H9 (cell line): ENCODE results near the gene PRR3. TPM values are rescaled to one million over a fixed set of nuclear protein-coding genes. Genes with fewer than 3 reads are reported as not detected.

ENCODE experiments used
- DNase-seq: peaks from one replicate; pipeline ENCODE4 v3.0.0-alpha.2; 2017
- H2AFZ ChIP-seq: one replicate; pipeline ENCODE4 v1.6.1; 2013; ENCODE audit warnings: mild to moderate bottlenecking, low read length, control low read depth, moderate library complexity
- H2AK5ac ChIP-seq: 2 replicates; pipeline ENCODE4 v1.6.1; 2013; ENCODE audit warnings: low read length, control low read depth, mixed read lengths; ENCODE audit not compliant: insufficient read length
- H2BK120ac ChIP-seq: one replicate; pipeline ENCODE4 v1.6.1; 2013; ENCODE audit warnings: low read depth, mild to moderate bottlenecking, low read length, control low read depth, inconsistent platforms; ENCODE audit not compliant: poor library complexity, severe bottlenecking
- H2BK12ac ChIP-seq: 2 replicates; pipeline ENCODE4 v1.6.1; 2013; ENCODE audit warnings: low read length, control low read depth, mixed read lengths, low read depth; ENCODE audit not compliant: insufficient read length
- H2BK15ac ChIP-seq: 2 replicates; pipeline ENCODE4 v1.6.1; 2013; ENCODE audit warnings: low read depth, low read length, control low read depth
- H2BK20ac ChIP-seq: one replicate; pipeline ENCODE4 v1.6.1; 2013; ENCODE audit warnings: low read depth, mild to moderate bottlenecking, low read length, control low read depth, inconsistent platforms; ENCODE audit not compliant: poor library complexity, severe bottlenecking
- H2BK5ac ChIP-seq: 2 replicates; pipeline ENCODE4 v1.6.1; 2013; ENCODE audit warnings: low read length, control low read depth, mixed read lengths; ENCODE audit not compliant: insufficient read length
- H3K14ac ChIP-seq: 2 replicates; pipeline ENCODE4 v1.6.1; 2013; ENCODE audit warnings: low read length, control low read depth; ENCODE audit not compliant: insufficient read depth
- H3K18ac ChIP-seq: 2 replicates; pipeline ENCODE4 v1.6.1; 2013; ENCODE audit warnings: low read depth, mild to moderate bottlenecking, mixed read lengths, low read length, control low read depth; ENCODE audit not compliant: insufficient read length
- H3K23ac ChIP-seq: 2 replicates; pipeline ENCODE4 v1.6.1; 2013; ENCODE audit warnings: low read length, control low read depth, mixed read lengths, low read depth; ENCODE audit not compliant: insufficient read length
- H3K23me2 ChIP-seq: 2 replicates; pipeline ENCODE4 v1.6.1; 2013; ENCODE audit warnings: low read depth, mild to moderate bottlenecking, mixed read lengths, low read length, control low read depth; ENCODE audit not compliant: insufficient read length, poor library complexity, severe bottlenecking
- H3K27ac ChIP-seq: 2 replicates; pipeline ENCODE4 v1.5.1; 2013; ENCODE audit warnings: low read length, control low read depth, mixed read lengths, low read depth; ENCODE audit not compliant: insufficient read length
- H3K27me3 ChIP-seq: 2 replicates; pipeline ENCODE4 v1.6.1; 2013; ENCODE audit warnings: low read length, control low read depth, inconsistent platforms; ENCODE audit not compliant: insufficient read depth
- H3K4ac ChIP-seq: 2 replicates; pipeline ENCODE4 v1.6.1; 2013; ENCODE audit warnings: low read depth, mild to moderate bottlenecking, control low read depth, inconsistent platforms, low read length, moderate library complexity
- H3K4me1 ChIP-seq: 2 replicates; pipeline ENCODE4 v1.6.1; 2013; ENCODE audit warnings: low read length, control low read depth, inconsistent platforms; ENCODE audit not compliant: insufficient read depth
- H3K4me2 ChIP-seq: 2 replicates; pipeline ENCODE4 v1.6.1; 2013; ENCODE audit warnings: low read length, control low read depth, mixed read lengths; ENCODE audit not compliant: insufficient read length, insufficient read depth
- H3K56ac ChIP-seq: 2 replicates; pipeline ENCODE4 v1.6.1; 2013; ENCODE audit warnings: low read depth, mild to moderate bottlenecking, mixed read lengths, low read length, control low read depth; ENCODE audit not compliant: insufficient read length
- H3K79me1 ChIP-seq: 2 replicates; pipeline ENCODE4 v1.6.1; 2013; ENCODE audit warnings: low read depth, mild to moderate bottlenecking, moderate library complexity, low read length, control low read depth, inconsistent platforms; ENCODE audit not compliant: insufficient read depth, poor library complexity, severe bottlenecking
- H3K79me2 ChIP-seq: 2 replicates; pipeline ENCODE4 v1.6.1; 2013; ENCODE audit warnings: low read length, control low read depth, inconsistent platforms; ENCODE audit not compliant: insufficient read depth
- H3K9ac ChIP-seq: 2 replicates; pipeline ENCODE4 v1.6.1; 2013; ENCODE audit warnings: low read length, control low read depth, mixed read lengths; ENCODE audit not compliant: insufficient read length; ENCODE audit errors: extremely low read depth
- H3K9me3 ChIP-seq: one replicate; pipeline ENCODE4 v1.6.1; 2013; ENCODE audit warnings: low read depth, low read length, inconsistent platforms; ENCODE audit not compliant: control insufficient read depth
- H3T11ph ChIP-seq: one replicate; pipeline ENCODE4 v1.6.1; 2013; ENCODE audit warnings: mild to moderate bottlenecking, low read length, control low read depth, inconsistent platforms
- H4K20me1 ChIP-seq: one replicate; pipeline ENCODE4 v1.6.1; 2013; ENCODE audit not compliant: control insufficient read depth, insufficient read length, insufficient read depth
- H4K5ac ChIP-seq: 2 replicates; pipeline ENCODE4 v1.6.1; 2013; ENCODE audit warnings: low read depth, mild to moderate bottlenecking, mixed read lengths, low read length, control low read depth; ENCODE audit not compliant: insufficient read length
- H4K8ac ChIP-seq: replicated peaks from 2 replicates; pipeline ENCODE4 v1.6.1; 2013; ENCODE audit warnings: low read length, control low read depth, mixed read lengths, low read depth; ENCODE audit not compliant: insufficient read length
- H4K91ac ChIP-seq: 2 replicates; pipeline ENCODE4 v1.6.1; 2013; ENCODE audit warnings: low read depth, mild to moderate bottlenecking, moderate library complexity, mixed read lengths, low read length, control low read depth; ENCODE audit not compliant: insufficient read length
- H3K27ac Mint-ChIP-seq, 3 experiments: 2 replicates in 2 of 3; 3 replicates in 1 of 3; pipeline ENCODE4 v1.8.0; 2020 to 2021; ENCODE audit warnings: mixed read lengths in 3 of 3, mild to moderate bottlenecking in 1 of 3, moderate library complexity in 1 of 3
- H3K27me3 Mint-ChIP-seq: 2 replicates; pipeline ENCODE4 v1.8.0; 2021; ENCODE audit warnings: low read depth, mild to moderate bottlenecking, moderate library complexity, mixed read lengths
- H3K36me3 Mint-ChIP-seq, 3 experiments: 2 replicates in 2 of 3; 3 replicates in 1 of 3; pipeline ENCODE4 v1.8.0; 2020 to 2021; ENCODE audit warnings: low read depth in 3 of 3, mixed read lengths in 3 of 3; ENCODE audit not compliant: insufficient read depth in 1 of 3
- H3K4me1 Mint-ChIP-seq, 2 experiments: 2 replicates each; pipeline ENCODE4 v1.8.0; 2020; ENCODE audit warnings: mixed read lengths in 2 of 2
- H3K4me3 Mint-ChIP-seq, 2 experiments: 2 replicates in 1 of 2; 3 replicates in 1 of 2; pipeline ENCODE4 v1.8.0; 2020 to 2021; ENCODE audit warnings: mild to moderate bottlenecking in 2 of 2, mixed read lengths in 2 of 2, moderate library complexity in 1 of 2
- H3K9me3 Mint-ChIP-seq, 2 experiments: 2 replicates in 1 of 2; 3 replicates in 1 of 2; pipeline ENCODE4 v1.8.0; 2020; ENCODE audit warnings: mild to moderate bottlenecking in 2 of 2, mixed read lengths in 2 of 2, moderate library complexity in 1 of 2
- WGBS: extraction: QIAGEN DNeasy Blood & Tissue Kit; methylation state at CpG from one replicate; pipeline ENCODE4 v1.1.7; 2013; ENCODE audit warnings: missing lambda C conversion rate, low lambda C conversion rate, mixed read lengths; ENCODE audit not compliant: insufficient read length; ENCODE audit errors: extremely low coverage; 5-methylcytosine and 5-hydroxymethylcytosine counted together
- total RNA-seq: library from RNA; stranded (reverse); gene quantifications from 2 replicates; pipeline ENCODE4 v1.2.1, GENCODE V29; 2021
- TF ChIP-seq, protein P1 (sequence below): fragments of 200-600 bp; sonication (generic); conservative IDR thresholded peaks from 3 replicates; pipeline ENCODE4 v1.8.0; 2021; ENCODE audit warnings: antibody characterized with exemption, mild to moderate bottlenecking

PRR3 gene
- total RNA-seq, 1 experiment from 2014 or later, result 17.0 TPM

DNA sequence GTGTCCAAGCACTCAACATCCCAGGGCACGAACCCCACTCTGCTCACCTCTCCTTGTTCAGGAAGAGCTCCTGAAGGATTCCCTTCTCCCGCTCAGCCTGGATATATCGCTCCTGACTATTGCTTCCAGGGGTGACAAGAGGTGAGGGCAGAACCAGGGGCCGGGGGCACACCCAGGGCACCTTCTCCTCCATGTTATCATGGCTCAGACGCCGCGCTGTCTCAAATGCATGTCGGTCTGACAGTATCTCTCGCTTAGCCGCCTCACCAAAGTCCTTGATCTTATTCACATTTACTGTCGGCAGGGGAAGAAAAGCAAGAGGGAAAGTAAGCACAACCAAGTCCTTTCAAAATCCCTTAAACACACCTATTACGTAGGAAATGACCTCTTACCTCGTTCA is 46.9 kb downstream of the PRR3 start:
- no peaks in the 10 kb centered on the region for H3K79me1 ChIP-seq
- no peak overlapping the region for H2AFZ ChIP-seq
- H3K27ac ChIP-seq, result no peak overlapping the region
- no CpG with 5 or more reads among the region's 13 CpGs for WGBS
- H2BK5ac ChIP-seq, result no peak overlapping the region
- no peak overlapping the region for H3K4ac ChIP-seq
- no peaks in the 10 kb centered on the region for H3K23me2 ChIP-seq
- DNase-seq, result no peak
- no peak overlapping the region for H2BK120ac ChIP-seq
- H4K91ac ChIP-seq, result no peak overlapping the region
- no peaks in the 10 kb centered on the region for H3K79me2 ChIP-seq
- H3K9ac ChIP-seq, result no peak overlapping the region
- TF ChIP-seq, protein P1, sequence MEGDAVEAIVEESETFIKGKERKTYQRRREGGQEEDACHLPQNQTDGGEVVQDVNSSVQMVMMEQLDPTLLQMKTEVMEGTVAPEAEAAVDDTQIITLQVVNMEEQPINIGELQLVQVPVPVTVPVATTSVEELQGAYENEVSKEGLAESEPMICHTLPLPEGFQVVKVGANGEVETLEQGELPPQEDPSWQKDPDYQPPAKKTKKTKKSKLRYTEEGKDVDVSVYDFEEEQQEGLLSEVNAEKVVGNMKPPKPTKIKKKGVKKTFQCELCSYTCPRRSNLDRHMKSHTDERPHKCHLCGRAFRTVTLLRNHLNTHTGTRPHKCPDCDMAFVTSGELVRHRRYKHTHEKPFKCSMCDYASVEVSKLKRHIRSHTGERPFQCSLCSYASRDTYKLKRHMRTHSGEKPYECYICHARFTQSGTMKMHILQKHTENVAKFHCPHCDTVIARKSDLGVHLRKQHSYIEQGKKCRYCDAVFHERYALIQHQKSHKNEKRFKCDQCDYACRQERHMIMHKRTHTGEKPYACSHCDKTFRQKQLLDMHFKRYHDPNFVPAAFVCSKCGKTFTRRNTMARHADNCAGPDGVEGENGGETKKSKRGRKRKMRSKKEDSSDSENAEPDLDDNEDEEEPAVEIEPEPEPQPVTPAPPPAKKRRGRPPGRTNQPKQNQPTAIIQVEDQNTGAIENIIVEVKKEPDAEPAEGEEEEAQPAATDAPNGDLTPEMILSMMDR, result no peak
- H3K14ac ChIP-seq, result no peak overlapping the region
- no peaks in the 10 kb centered on the region for H3K27me3 ChIP-seq
- no peak overlapping the region for H4K5ac ChIP-seq
- no peak overlapping the region for H3K4me2 ChIP-seq
- Mint-ChIP-seq H3K9me3 (no peaks in the 10 kb centered on the region), H3K4me3 (no peak overlapping the region), H3K27ac (no peak overlapping the region), H3K27me3 (peaks cover 2% of the 10 kb centered on the region), H3K36me3 (peaks cover 63 to 94% (median 92%) of the 10 kb centered on the region in 3 experiments), H3K4me1 (no peaks in the 10 kb centered on the region)
- no peak overlapping the region for H2BK15ac ChIP-seq
- no peaks in the 10 kb centered on the region for H3K4me1 ChIP-seq
- no peak overlapping the region for H4K8ac ChIP-seq
- no peak overlapping the region for H3K18ac ChIP-seq
- no peak overlapping the region for H2AK5ac ChIP-seq
- H3K56ac ChIP-seq, result no peak overlapping the region
- no peak overlapping the region for H3T11ph ChIP-seq
- peaks cover 3% of the 10 kb centered on the region for H4K20me1 ChIP-seq
- no peak overlapping the region for H2BK20ac ChIP-seq
- no peak overlapping the region for H3K23ac ChIP-seq
- no peaks in the 10 kb centered on the region for H3K9me3 ChIP-seq
- H2BK12ac ChIP-seq, result no peak overlapping the region
